ENCODE measurements around the gene GPSM1. TPM values are rescaled to one million over a fixed set of nuclear protein-coding genes. Genes with fewer than 3 reads are reported as not detected.

GPSM1 gene
- total and polyA plus RNA-seq, 11 donors: 24.1 to 80.2 (median 31.7) TPM

DNA sequence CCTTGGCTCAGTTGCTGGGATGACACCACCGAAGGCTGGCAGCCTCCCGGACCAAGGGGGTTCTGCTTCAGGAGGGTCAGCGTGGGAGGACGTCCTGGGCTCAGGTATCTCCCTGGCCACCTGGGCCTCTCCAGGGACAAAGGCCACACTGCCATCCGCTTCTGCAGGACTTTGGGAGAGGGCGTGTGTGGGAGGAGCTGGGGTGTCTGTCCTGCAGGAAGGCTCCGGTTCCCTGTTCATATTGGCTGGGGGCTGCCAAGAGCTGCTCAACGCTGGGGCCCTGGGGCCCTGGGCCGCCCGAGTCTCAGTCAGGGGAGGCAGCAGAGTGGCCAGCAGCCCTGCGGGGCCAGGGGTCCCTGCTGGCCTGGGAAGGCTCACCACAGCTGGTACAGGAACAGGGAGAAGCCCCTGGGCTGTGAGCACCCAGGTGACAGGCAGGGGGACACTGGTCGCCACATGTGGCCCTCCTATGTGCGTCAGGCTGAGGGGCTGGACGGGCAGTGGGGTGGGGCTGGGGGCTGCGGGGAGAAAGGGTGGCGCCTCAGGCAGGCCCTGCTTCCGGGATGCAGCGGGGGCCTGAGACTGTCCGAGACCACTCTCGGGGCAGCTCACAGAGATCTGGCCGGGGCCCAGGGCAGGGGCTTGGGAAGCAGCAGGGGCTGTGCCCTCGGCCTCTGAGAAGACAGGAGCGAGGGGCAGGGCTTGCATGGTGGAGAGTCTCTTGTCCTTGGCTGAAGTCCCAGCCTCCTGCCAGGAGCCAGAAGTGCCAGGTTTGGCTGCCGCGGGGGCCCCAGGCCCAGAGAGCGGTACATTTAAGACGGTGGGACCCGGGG, 51.0 kb downstream of the GPSM1 start:
- TF ChIP-seq POLR2A (IDR thresholded peaks at IDR 0.05): no peak
- TF ChIP-seq, protein P1, sequence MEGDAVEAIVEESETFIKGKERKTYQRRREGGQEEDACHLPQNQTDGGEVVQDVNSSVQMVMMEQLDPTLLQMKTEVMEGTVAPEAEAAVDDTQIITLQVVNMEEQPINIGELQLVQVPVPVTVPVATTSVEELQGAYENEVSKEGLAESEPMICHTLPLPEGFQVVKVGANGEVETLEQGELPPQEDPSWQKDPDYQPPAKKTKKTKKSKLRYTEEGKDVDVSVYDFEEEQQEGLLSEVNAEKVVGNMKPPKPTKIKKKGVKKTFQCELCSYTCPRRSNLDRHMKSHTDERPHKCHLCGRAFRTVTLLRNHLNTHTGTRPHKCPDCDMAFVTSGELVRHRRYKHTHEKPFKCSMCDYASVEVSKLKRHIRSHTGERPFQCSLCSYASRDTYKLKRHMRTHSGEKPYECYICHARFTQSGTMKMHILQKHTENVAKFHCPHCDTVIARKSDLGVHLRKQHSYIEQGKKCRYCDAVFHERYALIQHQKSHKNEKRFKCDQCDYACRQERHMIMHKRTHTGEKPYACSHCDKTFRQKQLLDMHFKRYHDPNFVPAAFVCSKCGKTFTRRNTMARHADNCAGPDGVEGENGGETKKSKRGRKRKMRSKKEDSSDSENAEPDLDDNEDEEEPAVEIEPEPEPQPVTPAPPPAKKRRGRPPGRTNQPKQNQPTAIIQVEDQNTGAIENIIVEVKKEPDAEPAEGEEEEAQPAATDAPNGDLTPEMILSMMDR (IDR thresholded peaks at IDR 0.05): no peak

DNA sequence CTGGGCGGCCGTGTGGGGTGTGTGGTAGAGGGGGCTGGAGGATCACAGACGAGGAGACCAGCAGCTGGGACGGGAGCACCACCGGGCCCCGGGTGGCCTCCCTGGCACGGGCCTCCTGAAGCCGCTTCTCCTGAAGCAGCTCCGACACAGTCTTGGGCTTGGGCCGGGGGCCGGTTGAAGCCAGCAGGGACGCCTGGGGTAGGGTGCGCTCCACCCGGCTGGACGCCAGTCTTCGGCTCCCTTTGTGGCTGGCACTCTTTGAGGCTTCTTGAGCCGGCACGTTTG, 51.6 kb downstream of the GPSM1 start:
- H3K27me3 ChIP-seq: no peaks in the 10 kb centered on the region
- peaks cover 0 to 60% (median 30%) of the 10 kb centered on the region in 9 donors for H3K36me3 ChIP-seq
- DNase-seq (no peak), ATAC-seq (no peak)
- H3K9me3 ChIP-seq: no peaks in the 10 kb centered on the region
- no peak for TF ChIP-seq POLR2A (IDR thresholded peaks at IDR 0.05)
- TF ChIP-seq, protein P1 (IDR thresholded peaks at IDR 0.05): no peak
- 79 to 87% (median 84%) methylated on average over 12 to 18 of the region's 18 CpGs for WGBS, 4 donors
- intact Hi-C loops (cut with DNase I): no loop called here
- no peak overlapping the region for H3K27ac ChIP-seq
- no peak overlapping the region for H3K4me3 ChIP-seq
- H3K4me1 ChIP-seq: peaks cover 0 to 21% (median 0%) of the 10 kb centered on the region in 12 donors

More for the DNA sequence above, 51.0 kb downstream of the GPSM1 start:
- peaks cover 0 to 22% (median 1%) of the 10 kb centered on the region in 12 donors for H3K4me1 ChIP-seq
- no peak overlapping the region for H3K27ac ChIP-seq
- DNase-seq (peak in 1 of 5 donors; percentile 60), ATAC-seq (peak in 2 of 4 donors; percentile 18)
- H3K9me3 ChIP-seq: no peaks in the 10 kb centered on the region
- no peak overlapping the region for H3K4me3 ChIP-seq
- intact Hi-C loops (cut with DNase I): no loop called here
- 65 to 78% (median 76%) methylated on average over 24 to 28 of the region's 28 CpGs for WGBS, 4 donors
- peaks cover 0 to 55% (median 28%) of the 10 kb centered on the region in 9 donors for H3K36me3 ChIP-seq
- H3K27me3 ChIP-seq: no peaks in the 10 kb centered on the region

DNA sequence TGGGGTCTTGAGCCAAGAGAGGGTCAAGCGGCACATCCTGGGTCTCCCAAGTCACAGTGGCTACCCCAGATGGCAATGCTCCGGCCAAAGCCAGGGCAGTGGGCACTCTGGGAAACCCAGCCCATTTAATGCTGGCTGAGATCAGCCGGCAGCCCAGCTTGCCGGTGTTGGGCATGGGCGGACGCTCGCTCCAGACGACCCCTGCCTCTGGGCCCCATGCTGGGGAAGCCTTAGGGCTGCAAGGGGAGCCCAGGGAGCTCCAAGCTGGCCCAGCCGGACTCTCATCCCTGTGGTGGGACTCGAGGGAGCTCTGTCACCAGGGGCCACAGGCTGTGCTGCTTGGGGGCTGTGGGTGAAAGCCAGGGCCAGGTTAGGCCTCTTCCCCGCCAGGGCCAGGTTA, 52.1 kb downstream of the GPSM1 start:
- intact Hi-C loops (cut with DNase I): no loop called here

DNA sequence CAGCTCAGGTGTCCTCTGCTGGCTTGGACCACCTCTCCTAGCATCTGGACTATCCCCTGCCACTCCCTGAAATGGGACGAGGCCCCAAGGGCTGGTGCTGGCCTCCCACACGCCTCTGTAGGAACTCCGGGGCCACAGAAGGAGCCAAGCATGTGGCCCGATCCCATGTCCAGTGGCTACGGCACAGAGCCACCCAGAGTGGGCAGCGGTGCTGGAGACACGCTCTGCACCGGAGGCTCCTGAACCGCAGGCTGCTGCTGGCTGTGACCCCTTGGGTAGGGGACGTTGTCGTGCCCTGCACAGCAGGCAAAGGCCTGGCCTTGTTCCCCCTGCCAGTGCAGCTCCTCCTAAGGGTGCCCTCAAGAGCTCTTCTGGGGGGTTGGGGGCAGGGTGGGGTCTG, 52.6 kb downstream of the GPSM1 start:
- Histone ChIP-seq H3K27ac (no peak overlapping the region), H3K27me3 (no peaks in the 10 kb centered on the region), H3K9me3 (no peaks in the 10 kb centered on the region), H3K36me3 (peaks cover 0 to 66% (median 35%) of the 10 kb centered on the region in 9 donors), H3K4me3 (no peak overlapping the region), H3K4me1 (peaks cover 0 to 21% (median 0%) of the 10 kb centered on the region in 12 donors)
- TF ChIP-seq, protein P1 (IDR thresholded peaks at IDR 0.05): no peak
- no peak for TF ChIP-seq POLR2A (IDR thresholded peaks at IDR 0.05)
- intact Hi-C loops (cut with DNase I): no loop called here
- 87 to 95% (median 93%) methylated on average over 9 to 11 of the region's 11 CpGs for WGBS, 4 donors
- ATAC-seq (no peak), DNase-seq (no peak)

More for the DNA sequence above, 52.1 kb downstream of the GPSM1 start:
- 90 to 97% (median 94%) methylated on average over 7 to 11 of the region's 11 CpGs for WGBS, 4 donors
- Histone ChIP-seq H3K36me3 (peaks cover 0 to 65% (median 34%) of the 10 kb centered on the region in 9 donors), H3K4me3 (no peak overlapping the region), H3K9me3 (no peaks in the 10 kb centered on the region), H3K27ac (no peak overlapping the region), H3K4me1 (peaks cover 0 to 21% (median 0%) of the 10 kb centered on the region in 12 donors), H3K27me3 (no peaks in the 10 kb centered on the region)
- ATAC-seq (no peak), DNase-seq (no peak)
- TF ChIP-seq POLR2A (IDR thresholded peaks at IDR 0.05): no peak
- TF ChIP-seq, protein P1 (IDR thresholded peaks at IDR 0.05): no peak
